HG03575 (cell line): Measurements from ENCODE around the gene RRP1.

ENCODE experiments used
- ATAC-seq: cut with Tn5 transposase; IDR thresholded peaks from one replicate; pipeline ENCODE4 v1.9.1; 2021; ENCODE audit not compliant: unreplicated experiment, insufficient number of reproducible peaks, low FRiP score; ENCODE audit errors: extremely low read depth

RRP1 gene

DNA sequence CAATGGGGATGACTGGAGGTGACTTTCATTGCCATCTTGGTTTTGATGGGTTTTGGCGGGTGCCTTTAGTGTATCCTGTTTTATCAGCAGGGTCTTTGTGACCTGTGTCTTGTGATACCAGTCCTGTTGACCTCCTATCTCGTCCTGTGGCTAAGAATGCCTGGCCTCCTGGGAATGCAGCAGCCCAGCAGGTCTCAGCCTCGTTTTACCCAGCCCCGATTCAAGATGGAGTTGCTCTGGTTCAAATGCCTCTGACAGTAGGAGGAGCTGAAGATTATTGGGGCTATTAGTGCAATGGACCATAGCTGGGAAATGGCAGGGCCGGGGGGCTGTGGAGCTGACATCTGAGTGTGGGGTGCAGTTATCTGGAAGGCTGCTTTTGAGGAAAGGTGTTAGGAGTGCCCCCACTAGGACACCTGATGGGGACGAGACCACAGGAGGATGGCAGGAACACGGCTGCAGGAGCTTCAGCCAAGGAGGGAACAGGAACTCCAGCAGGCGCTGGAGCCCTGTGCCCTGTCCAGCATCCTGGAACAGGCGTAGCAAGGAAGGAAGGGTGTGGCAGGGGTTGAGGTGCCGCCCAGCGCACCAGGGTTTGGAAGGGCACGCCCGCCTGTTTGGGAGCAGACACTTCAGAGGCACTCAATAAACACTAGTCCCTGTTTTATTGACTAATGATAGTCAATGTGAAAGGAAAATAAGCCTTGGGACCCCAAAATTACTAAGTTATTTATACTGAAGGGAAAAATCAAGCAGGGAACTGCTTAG is 60.3 kb downstream of the RRP1 start:
- ATAC-seq, result no peak

DNA sequence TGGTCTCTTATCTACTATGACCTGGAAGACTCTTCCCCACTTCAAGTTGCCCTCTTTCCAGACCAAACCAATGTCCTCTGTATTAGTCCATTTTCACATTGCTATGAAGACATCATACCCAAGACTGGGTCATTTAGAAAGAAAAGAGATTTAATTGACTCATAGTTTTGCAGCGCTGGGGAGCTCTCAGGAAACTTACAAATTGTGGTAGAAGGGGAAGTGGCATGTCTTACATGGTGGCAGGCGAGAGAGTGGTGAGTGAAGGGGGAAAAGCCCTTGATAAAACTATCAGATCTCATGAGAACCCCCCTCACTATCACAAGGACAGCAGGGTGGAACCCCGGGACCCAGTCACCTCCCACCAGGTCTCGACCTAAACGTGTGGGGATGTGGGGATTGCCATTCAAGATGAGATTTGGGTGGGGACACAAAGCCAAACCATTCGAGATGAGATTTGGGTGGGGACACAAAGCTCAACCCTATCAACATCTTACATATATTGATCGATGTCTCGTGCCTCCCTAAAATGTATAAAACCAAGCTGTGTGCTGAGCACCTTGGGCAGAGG is 61.4 kb downstream of the RRP1 start:
- no peak for ATAC-seq

DNA sequence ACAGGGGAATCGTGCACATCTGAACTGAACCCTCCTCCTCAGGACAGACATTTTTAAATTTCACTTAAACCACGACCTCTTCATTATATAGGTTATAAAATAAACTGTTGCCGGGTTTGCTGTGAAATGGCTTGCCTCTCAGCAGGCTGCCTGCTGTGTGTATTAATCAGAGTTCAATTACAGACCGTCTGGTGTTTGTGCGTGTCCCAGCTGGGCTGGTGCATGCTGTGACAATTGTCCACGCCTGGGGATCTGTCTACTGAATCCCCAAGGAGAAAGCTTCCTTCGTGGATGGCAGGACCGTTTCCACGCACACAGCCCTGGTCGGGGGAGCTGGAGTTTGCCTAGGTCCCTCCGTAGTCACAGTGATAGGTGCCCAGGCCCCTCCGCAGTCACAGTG is 62.2 kb downstream of the RRP1 start:
- ATAC-seq, result no peak

DNA sequence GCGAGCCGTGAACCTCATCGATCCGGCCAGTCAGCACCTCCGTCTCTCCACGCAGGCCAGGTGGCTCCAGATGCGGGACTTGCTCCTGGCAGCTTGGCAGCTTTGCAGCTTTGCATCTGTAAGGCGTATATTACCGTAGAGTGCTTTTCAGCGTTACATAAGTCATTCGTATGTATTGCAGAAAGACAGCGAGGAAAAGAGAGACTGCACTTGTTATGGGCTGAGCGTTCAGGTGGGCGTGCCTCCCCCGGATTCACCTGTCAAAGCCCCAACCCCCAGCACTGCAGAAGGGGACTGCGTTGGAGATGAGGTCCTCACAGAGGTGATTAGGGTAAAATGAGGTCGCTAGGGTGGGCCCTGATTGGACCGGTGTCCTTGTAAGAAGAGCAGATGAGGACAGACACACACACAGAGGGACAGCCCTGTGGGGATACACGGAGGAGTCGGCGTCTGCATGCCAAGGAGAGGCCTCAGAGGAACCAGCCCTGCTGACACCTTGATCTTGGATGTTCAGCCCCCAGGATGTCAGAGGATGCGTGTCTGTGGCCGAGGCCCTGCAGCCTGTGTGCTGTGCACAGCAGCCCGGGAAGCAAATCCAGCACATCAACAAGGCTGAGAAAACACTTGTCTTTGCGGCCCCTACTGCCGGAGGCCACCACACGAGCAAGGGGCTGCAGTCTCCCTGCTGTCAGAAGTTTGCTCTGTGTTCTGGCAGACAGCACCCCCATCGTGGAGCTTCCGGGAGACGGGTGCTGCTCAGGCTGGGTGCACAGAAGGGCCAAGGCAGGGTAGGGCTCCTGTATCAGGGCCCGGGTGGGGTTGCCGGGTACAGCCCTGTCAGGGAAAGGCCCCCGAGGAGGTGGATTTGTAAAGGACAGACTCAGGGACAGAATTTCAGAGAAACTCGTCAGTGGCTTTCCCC is 64.7 kb downstream of the RRP1 start:
- no peak for ATAC-seq
